HTR-8/SVneo (cell line): ENCODE results near the gene ZNF644.
"Not testable (repeated sequence)": the region's sequence is repeated elsewhere in the genome, so short reads cannot be mapped to it uniquely, and the experiment has no call there.

ENCODE experiments used
- DNase-seq: peaks from one replicate; pipeline ENCODE4 v3.0.0; 2011; ENCODE audit warnings: low spot score, mixed read lengths; ENCODE audit not compliant: insufficient read length
- FAIRE-seq: peaks from 2 replicates; lab custom pipeline; 2011; peaks lifted over from hg19 to GRCh38; lab: Jason Lieb, UNC

The ZNF644 gene

GRCh38 chr1:90940746-90941145, 81.1 kb downstream of the ZNF644 start:
- FAIRE-seq (no peak), DNase-seq (no peak)

GRCh38 chr1:90936731-90937130, 85.1 kb downstream of the ZNF644 start:
- FAIRE-seq (no peak), DNase-seq (no peak)

GRCh38 chr1:90936061-90936460, 85.8 kb downstream of the ZNF644 start:
- FAIRE-seq (no peak), DNase-seq (no peak)

GRCh38 chr1:90928231-90928630, 93.6 kb downstream of the ZNF644 start:
- DNase-seq, FAIRE-seq: not testable (repeated sequence)

GRCh38 chr1:90927674-90928073, 94.2 kb downstream of the ZNF644 start:
- FAIRE-seq: not testable (repeated sequence)

GRCh38 chr1:90926971-90927370, 94.9 kb downstream of the ZNF644 start:
- FAIRE-seq: no peak
- no peak for DNase-seq

More at GRCh38 chr1:90927674-90928073, 94.2 kb downstream of the ZNF644 start:
- not testable (repeated sequence) for DNase-seq

GRCh38 chr1:90925928-90926869, 95.6 kb downstream of the ZNF644 start:
- no peak for FAIRE-seq
- no peak for DNase-seq

- no peak for DNase-seq
- FAIRE-seq: no peak
Measured at GRCh38 chr1:90924982-90925381, 96.9 kb downstream of the ZNF644 start.

- no peak for DNase-seq
- FAIRE-seq: no peak
Measured at GRCh38 chr1:90922996-90923395, 98.8 kb downstream of the ZNF644 start.

- DNase-seq (no peak), FAIRE-seq (no peak)
Measured at GRCh38 chr1:90922202-90922601, 99.6 kb downstream of the ZNF644 start.

GRCh38 chr1:90919900-90920299, 101.9 kb downstream of the ZNF644 start:
- DNase-seq (no peak), FAIRE-seq (no peak)

GRCh38 chr1:90919190-90919719, 102.6 kb downstream of the ZNF644 start:
- DNase-seq: no peak
- no peak for FAIRE-seq

GRCh38 chr1:90911353-90911752, 110.5 kb downstream of the ZNF644 start:
- DNase-seq (no peak), FAIRE-seq (no peak)

- FAIRE-seq (no peak), DNase-seq (no peak)
Measured at GRCh38 chr1:90902672-90903071, 119.2 kb downstream of the ZNF644 start.

- DNase-seq: no peak
- FAIRE-seq: no peak
Measured at GRCh38 chr1:90899263-90899662, 122.6 kb downstream of the ZNF644 start.

GRCh38 chr1:90893679-90894078, 128.2 kb downstream of the ZNF644 start:
- FAIRE-seq, DNase-seq: not testable (repeated sequence)

GRCh38 chr1:90892884-90893283, 129.0 kb downstream of the ZNF644 start:
- not testable (repeated sequence) for FAIRE-seq, DNase-seq

- FAIRE-seq, DNase-seq: not testable (repeated sequence)
Measured at GRCh38 chr1:90892196-90892595, 129.6 kb downstream of the ZNF644 start.

GRCh38 chr1:90891756-90892155, 130.1 kb downstream of the ZNF644 start:
- FAIRE-seq, DNase-seq: not testable (repeated sequence)

- DNase-seq: no peak
Measured at GRCh38 chr1:90882221-90882620, 139.6 kb downstream of the ZNF644 start.

GRCh38 chr1:90881034-90881433, 140.8 kb downstream of the ZNF644 start:
- DNase-seq: no peak

More at GRCh38 chr1:90882221-90882620, 139.6 kb downstream of the ZNF644 start:
- FAIRE-seq: no peak

More at GRCh38 chr1:90881034-90881433, 140.8 kb downstream of the ZNF644 start:
- FAIRE-seq: no peak
